Measurements from ENCODE around the gene TNS3.

TNS3 gene

GRCh38 chr7:47284691-47285635, 296.9 kb downstream of the TNS3 start:
- DNase-seq (ENCODE audit: insufficient read length, low spot score) = no peak
- FAIRE-seq = no peak
- TF ChIP-seq CTCF (IDR thresholded peaks at IDR 0.05; ENCODE audit: insufficient read depth, missing control alignments) = no peak

- FAIRE-seq = no peak
- no peak for DNase-seq (ENCODE audit: insufficient read length, low spot score)
- no peak for TF ChIP-seq CTCF (IDR thresholded peaks at IDR 0.05; ENCODE audit: insufficient read depth, missing control alignments)
Measured at GRCh38 chr7:47283497-47284131, 298.3 kb downstream of the TNS3 start.

- TF ChIP-seq CTCF (IDR thresholded peaks at IDR 0.05; ENCODE audit: insufficient read depth, missing control alignments) = no peak
- DNase-seq (ENCODE audit: insufficient read length, low spot score) = no peak
- FAIRE-seq = no peak
Measured at GRCh38 chr7:47282790-47283496, 299.0 kb downstream of the TNS3 start.

GRCh38 chr7:47281966-47282643, 299.8 kb downstream of the TNS3 start:
- no peak for DNase-seq (ENCODE audit: insufficient read length, low spot score)
- FAIRE-seq = no peak
- no peak for TF ChIP-seq CTCF (IDR thresholded peaks at IDR 0.05; ENCODE audit: insufficient read depth, missing control alignments)

- no peak for DNase-seq (ENCODE audit: insufficient read length, low spot score)
- TF ChIP-seq CTCF (IDR thresholded peaks at IDR 0.05; ENCODE audit: insufficient read depth, missing control alignments) = no peak
- FAIRE-seq = no peak
Measured at GRCh38 chr7:47281161-47281560, 300.8 kb downstream of the TNS3 start.

- TF ChIP-seq CTCF (IDR thresholded peaks at IDR 0.05; ENCODE audit: insufficient read depth, missing control alignments) = no peak
- DNase-seq (ENCODE audit: insufficient read length, low spot score) = no peak
- FAIRE-seq = no peak
Measured at GRCh38 chr7:47280114-47280513, 301.8 kb downstream of the TNS3 start.

Data from D721Med (cell line).